GM21360 (cell line): ENCODE results near the gene TLCD2.
"Not testable (repeated sequence)": the region's sequence is repeated elsewhere in the genome, so short reads cannot be mapped to it uniquely, and the experiment has no call there.

Source experiments
- ATAC-seq: cut with Tn5 transposase; IDR thresholded peaks from one replicate; pipeline ENCODE4 v1.9.1; 2021; ENCODE audit warnings: mild to moderate bottlenecking, moderate library complexity; ENCODE audit not compliant: unreplicated experiment

Gene TLCD2

GRCh38 chr17:1736348-1737281 is 26.4 kb upstream of the TLCD2 start:
- ATAC-seq = no peak

- no peak for ATAC-seq
Observed at GRCh38 chr17:1735834-1736347, 25.7 kb upstream of the TLCD2 start.

DNA sequence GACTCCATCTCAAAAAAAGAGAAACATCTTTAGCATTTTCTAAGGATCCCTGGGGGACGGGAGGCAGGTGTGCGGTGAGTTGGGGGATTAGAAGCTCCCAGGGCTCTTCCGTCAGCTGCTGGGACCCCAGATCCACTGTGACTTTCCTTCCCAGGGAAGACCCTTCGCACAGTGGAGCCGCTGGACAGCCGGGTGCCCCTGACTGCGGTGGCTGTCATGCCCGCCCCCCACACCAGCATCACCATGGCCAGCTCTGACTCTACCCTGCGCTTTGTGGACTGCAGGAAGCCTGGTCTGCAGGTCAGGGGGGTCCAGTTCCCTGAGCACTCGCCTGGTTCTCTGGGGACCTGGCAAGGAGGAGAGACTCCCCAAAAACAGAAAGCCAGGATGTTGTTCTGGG is 25.2 kb upstream of the TLCD2 start:
- no peak for ATAC-seq

- ATAC-seq = no peak
Observed at GRCh38 chr17:1733759-1734158, 23.6 kb upstream of the TLCD2 start.

DNA sequence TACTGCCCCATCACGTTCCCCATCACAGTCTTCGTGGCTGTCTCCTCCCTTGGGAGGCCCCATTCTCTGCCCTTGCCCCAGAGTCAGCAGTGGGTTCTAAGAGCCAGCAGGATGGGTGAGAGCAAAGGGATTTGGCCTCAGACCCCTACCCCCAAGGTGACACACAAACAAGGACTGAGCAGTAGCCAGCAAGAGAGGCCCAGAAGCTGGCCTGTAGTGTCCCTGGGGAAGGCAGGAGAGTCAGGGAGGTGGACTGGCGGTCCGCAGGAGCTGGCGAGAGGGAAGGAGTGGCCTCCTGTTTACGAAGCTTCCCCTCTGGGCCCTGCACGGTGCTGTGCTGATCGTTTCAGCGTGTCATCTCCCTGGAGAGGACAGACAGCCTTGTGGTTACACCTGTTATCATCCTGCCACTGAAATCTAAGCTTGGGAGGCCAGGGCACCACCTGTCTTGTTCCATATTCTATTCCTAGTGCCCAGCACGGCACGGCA is 22.7 kb upstream of the TLCD2 start:
- ATAC-seq = no peak

DNA sequence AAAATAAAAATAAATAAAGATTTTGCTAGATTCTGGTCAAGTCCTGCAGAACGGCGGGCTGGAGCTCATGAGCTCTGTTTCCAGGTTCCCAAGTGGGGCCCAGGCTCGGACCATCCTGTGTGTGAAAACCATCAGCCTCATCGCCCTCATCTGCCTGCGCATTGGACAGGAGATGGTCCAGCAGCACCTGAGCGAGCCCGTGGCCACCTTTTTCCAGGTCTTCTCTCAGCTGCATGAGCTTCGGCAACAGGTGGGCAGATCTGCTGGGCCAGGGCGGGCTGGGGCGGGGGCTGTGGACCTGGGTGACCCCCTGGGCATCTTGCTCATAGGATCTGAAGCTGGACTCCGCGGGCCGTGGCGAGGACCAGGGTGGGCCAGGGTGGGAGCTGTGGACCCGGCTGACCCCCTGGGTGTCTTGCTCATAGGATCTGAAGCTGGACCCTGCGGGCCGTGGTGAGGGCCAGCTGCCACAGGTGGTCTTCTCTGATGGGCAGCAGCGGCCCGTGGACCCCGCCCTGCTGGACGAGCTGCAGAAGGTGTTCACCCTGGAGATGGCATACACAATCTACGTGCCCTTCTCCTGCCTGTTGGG is 22.2 kb upstream of the TLCD2 start:
- ATAC-seq = no peak

- ATAC-seq = no peak
Observed at GRCh38 chr17:1731194-1731506, 21.0 kb upstream of the TLCD2 start.

DNA sequence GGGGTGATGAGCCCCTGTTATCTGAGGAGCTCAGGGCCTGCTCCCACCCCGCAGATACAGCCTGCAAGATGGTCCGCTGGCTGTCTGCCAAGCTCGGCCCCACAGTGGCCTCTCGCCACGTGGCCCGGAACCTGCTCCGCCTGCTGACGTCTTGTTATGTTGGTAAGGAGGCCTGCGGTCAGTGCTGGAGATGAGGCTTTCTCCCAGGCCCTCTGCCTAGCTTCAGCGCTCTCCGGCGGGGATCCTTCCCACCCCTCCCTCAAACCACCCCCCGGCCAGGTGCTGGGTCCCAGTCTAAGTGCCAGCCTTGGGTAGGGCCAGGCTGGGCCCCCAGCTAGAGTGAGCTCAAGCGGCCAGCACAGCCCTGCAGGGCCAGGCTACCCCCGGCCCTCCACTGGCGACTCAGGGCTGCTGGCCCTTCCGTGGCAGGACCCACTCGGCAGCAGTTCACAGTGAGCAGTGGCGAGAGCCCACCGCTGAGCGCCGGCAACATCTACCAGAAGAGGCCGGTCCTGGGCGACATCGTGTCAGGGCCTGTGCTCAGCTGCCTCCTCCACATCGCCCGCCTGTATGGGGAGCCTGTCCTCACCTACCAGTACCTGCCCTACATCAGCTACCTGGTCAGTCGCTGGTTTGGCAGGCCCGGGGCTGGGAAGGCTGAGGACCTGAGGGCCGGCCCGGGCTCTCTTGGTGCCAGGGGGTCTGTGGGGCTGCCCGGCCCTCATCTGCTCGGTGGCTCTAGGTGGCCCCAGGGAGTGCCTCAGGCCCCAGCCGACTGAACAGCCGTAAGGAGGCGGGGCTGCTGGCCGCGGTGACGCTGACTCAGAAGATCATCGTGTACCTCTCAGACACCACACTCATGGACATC is 20.4 kb upstream of the TLCD2 start:
- no peak for ATAC-seq

- ATAC-seq = no peak
Observed at GRCh38 chr17:1729966-1730325, 19.8 kb upstream of the TLCD2 start.

DNA sequence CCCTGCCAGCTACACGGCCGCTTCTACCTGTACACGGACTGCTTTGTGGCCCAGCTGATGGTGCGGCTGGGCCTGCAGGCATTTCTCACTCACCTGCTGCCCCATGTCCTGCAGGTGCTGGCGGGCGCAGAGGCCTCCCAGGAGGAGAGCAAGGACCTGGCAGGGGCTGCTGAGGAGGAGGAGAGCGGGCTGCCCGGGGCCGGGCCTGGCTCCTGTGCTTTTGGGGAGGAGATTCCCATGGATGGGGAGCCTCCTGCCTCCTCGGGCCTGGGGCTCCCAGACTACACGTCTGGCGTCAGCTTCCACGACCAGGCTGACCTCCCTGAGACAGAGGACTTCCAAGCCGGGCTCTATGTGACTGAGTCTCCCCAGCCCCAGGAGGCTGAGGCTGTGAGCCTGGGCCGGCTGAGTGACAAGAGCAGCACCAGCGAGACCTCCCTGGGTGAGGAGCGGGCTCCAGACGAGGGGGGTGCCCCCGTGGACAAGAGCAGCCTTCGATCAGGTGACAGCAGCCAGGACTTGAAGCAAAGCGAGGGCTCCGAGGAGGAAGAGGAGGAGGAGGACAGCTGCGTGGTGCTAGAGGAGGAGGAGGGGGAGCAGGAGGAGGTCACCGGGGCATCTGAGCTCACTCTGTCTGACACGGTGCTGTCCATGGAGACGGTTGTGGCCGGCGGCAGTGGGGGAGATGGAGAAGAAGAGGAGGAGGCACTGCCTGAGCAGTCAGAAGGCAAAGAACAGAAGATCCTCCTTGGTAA is 17.9 kb upstream of the TLCD2 start:
- no peak for ATAC-seq

- no peak for ATAC-seq
Observed at GRCh38 chr17:1727258-1727789, 17.1 kb upstream of the TLCD2 start.

DNA sequence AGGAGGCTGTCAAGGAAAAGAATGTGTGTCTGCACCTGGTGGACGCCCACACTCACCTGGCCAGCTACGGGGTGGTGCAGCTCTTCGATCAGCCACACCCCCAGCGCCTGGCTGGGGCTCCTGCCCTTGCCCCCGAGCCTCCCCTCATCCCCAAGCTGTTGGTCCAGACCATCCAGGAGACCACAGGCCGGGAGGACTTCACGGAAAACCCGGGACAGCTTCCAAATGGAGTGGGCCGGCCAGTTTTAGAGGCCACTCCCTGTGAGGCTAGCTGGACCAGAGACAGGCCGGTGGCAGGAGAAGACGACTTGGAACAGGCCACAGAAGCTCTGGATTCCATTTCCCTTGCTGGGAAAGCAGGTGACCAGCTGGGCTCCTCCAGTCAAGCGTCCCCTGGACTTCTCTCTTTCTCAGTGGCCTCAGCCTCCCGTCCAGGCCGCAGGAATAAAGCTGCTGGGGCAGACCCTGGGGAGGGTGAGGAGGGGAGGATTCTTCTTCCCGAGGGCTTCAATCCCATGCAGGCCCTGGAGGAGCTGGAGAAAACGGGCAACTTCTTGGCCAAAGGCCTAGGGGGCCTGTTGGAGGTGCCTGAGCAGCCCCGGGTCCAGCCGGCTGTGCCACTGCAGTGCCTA is 16.6 kb upstream of the TLCD2 start:
- no peak for ATAC-seq

DNA sequence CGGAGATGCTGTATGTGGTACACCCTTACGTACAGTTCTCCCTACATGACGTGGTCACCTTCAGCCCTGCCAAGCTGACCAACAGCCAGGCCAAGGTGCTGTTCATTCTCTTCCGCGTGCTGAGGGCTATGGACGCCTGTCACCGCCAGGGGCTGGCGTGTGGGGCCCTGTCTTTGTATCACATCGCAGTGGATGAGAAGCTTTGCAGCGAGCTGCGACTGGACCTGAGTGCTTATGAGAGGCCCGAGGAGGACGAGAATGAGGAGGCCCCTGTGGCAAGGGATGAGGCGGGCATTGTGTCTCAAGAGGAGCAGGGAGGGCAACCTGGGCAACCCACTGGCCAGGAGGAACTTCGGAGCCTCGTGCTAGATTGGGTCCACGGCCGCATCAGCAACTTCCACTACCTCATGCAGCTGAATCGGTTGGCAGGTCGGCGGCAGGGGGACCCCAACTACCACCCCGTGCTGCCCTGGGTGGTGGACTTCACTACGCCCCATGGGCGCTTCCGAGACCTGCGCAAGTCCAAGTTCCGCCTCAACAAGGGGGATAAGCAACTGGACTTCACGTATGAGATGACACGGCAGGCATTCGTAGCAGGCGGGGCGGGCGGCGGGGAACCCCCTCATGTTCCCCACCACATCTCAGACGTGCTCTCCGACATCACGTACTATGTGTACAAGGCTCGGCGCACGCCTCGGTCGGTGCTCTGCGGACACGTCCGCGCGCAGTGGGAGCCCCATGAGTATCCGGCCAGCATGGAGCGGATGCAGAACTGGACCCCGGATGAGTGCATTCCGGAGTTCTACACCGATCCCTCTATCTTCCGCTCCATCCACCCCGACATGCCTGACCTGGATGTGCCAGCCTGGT is 15.7 kb upstream of the TLCD2 start:
- no peak for ATAC-seq

- ATAC-seq = peak; percentile 17
Observed at GRCh38 chr17:1724869-1725641, 14.9 kb upstream of the TLCD2 start.

- ATAC-seq = peak; percentile 52
Observed at GRCh38 chr17:1724351-1724868, 14.2 kb upstream of the TLCD2 start, which contains the start of gene WDR81. WDR81 (plus strand) TSS chr17:1724704; CDS start chr17:1724960, 256 bp downstream.

- not testable (repeated sequence) for ATAC-seq
Observed at GRCh38 chr17:1722022-1722421, 11.8 kb upstream of the TLCD2 start.

DNA sequence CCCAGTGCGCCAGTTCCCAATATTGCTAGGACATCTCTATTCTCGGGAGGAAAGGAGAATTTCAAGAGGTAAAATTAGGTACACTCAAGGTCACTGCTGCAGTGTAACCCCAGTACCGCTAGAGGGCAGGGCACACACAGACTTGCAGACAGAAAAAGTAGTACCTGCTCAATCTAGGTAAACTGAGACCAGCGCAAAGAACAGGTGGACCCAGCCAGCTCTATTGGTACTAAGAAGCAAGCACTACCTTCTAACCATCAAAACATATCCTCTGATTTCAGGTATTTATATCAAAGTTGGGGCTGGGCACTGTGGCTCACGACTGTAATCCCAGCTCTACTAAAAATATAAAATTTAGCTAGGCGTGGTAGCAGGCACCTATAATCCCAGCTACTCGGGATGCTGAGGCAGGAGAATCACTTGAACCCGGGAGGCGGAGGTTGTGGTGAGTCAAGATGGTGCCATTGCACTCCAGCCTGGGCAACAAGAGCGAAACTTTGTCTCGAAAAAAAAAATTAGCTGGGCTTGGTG is 10.7 kb upstream of the TLCD2 start:
- ATAC-seq = no peak
